Fibroblast of the aortic adventitia (primary cell): ENCODE measurements around the gene SLC39A13. TPM values are rescaled to one million over a fixed set of nuclear protein-coding genes. Genes with fewer than 3 reads are reported as not detected.

Experiments used
- DNase-seq: peaks from one replicate; pipeline ENCODE4 v3.0.0-alpha.2; 2010; ENCODE audit warnings: low read depth
- H3K4me3 ChIP-seq: 2 replicates; pipeline ENCODE4 v1.5.1; 2011; ENCODE audit warnings: low read depth, mild to moderate bottlenecking, control low read depth, low read length, moderate library complexity
- CTCF ChIP-seq: IDR thresholded peaks from 2 replicates; pipeline ENCODE4 v1.5.1; 2011; ENCODE audit warnings: mild to moderate bottlenecking, low read length, control low read depth, inconsistent platforms; ENCODE audit not compliant: insufficient read depth
- total RNA-seq: library from RNA; depleted of rRNA; stranded (reverse); fragments of >200 nt; gene quantifications from 2 replicates; pipeline ENCODE4 v1.2.3, GENCODE V29; 2012; ENCODE audit warnings: low replicate concordance

The SLC39A13 gene
- total RNA-seq, 1 donor: 47.5 TPM

- no peak overlapping the region for H3K4me3 ChIP-seq
- no peak for TF ChIP-seq CTCF
- no peak for DNase-seq
Measured at GRCh38 chr11:47394322-47395222, 13.8 kb upstream of the SLC39A13 start.

GRCh38 chr11:47395223-47396048, 13.0 kb upstream of the SLC39A13 start:
- DNase-seq: no peak
- no peak overlapping the region for H3K4me3 ChIP-seq
- TF ChIP-seq CTCF: no peak

- H3K4me3 ChIP-seq: no peak overlapping the region
- TF ChIP-seq CTCF: no peak
- no peak for DNase-seq
Measured at GRCh38 chr11:47396049-47396320, 12.4 kb upstream of the SLC39A13 start.

- no peak overlapping the region for H3K4me3 ChIP-seq
- no peak for DNase-seq
- no peak for TF ChIP-seq CTCF
Measured at GRCh38 chr11:47398011-47398410, 10.4 kb upstream of the SLC39A13 start.

GRCh38 chr11:47398551-47398950, 9.8 kb upstream of the SLC39A13 start:
- no peak for DNase-seq
- H3K4me3 ChIP-seq: no peak overlapping the region
- no peak for TF ChIP-seq CTCF

- TF ChIP-seq CTCF: no peak
- DNase-seq: no peak
- H3K4me3 ChIP-seq: peak overlapping the region; percentile 60
Measured at GRCh38 chr11:47399860-47400767, 8.3 kb upstream of the SLC39A13 start.
